A673 (cell line): ENCODE measurements around the gene ZDHHC4. TPM values are rescaled to one million over a fixed set of nuclear protein-coding genes. Genes with fewer than 3 reads are reported as not detected.

Experiments
- BruUV-seq: library from RNA; stranded (reverse); fragments of 400-500 nt; replicated peaks from 2 replicates; lab custom pipeline; 2021; lab: Mats Ljungman, UMichigan
- CTCF ChIA-PET: fragments of 300-600 bp; sonication (Branson Sonifier 250); formaldehyde crosslinking; loops from one replicate; lab custom pipeline; 2022; ENCODE audit warnings: antibody characterized with exemption; lab: Charles Lee
- POLR2A ChIA-PET: fragments of 300-600 bp; sonication (Branson Sonifier 250); formaldehyde crosslinking; loops from one replicate; lab custom pipeline; 2022; ENCODE audit warnings: antibody characterized with exemption; ENCODE audit not compliant: low non-redundant PET; lab: Charles Lee
- DNase-seq: peaks from one replicate; pipeline ENCODE4 v3.0.0-alpha.2; 2015; ENCODE audit warnings: low spot score
- H3K27ac ChIP-seq: fragments of 200-600 bp; sonication (generic); 2 replicates; pipeline ENCODE4 v1.5.1; 2016; ENCODE audit warnings: mixed run types, low read depth, mild to moderate bottlenecking, mixed read lengths, antibody characterized with exemption, low read length; ENCODE audit not compliant: poor library complexity, severe bottlenecking
- H3K27me3 ChIP-seq: fragments of 200-600 bp; sonication (generic); replicated peaks from 2 replicates; pipeline ENCODE4 v1.6.1; 2017; ENCODE audit warnings: mixed run types, low read depth, mild to moderate bottlenecking, mixed read lengths, antibody characterized with exemption, low read length; ENCODE audit not compliant: insufficient read depth, poor library complexity
- H3K36me3 ChIP-seq: fragments of 200-600 bp; sonication (generic); 2 replicates; pipeline ENCODE4 v1.6.1; 2016; ENCODE audit warnings: mixed run types, mild to moderate bottlenecking, mixed read lengths, antibody characterized with exemption, low read length; ENCODE audit not compliant: insufficient read depth, poor library complexity, severe bottlenecking
- H3K4me1 ChIP-seq: fragments of 200-600 bp; sonication (generic); 2 replicates; pipeline ENCODE4 v1.6.1; 2017; ENCODE audit warnings: mixed run types, mild to moderate bottlenecking, mixed read lengths, antibody characterized with exemption, low read length; ENCODE audit not compliant: insufficient read depth, poor library complexity, severe bottlenecking
- H3K4me3 ChIP-seq: fragments of 200-600 bp; sonication (generic); 2 replicates; pipeline ENCODE4 v1.5.1; 2016; ENCODE audit warnings: low read depth, mixed run types, mild to moderate bottlenecking, mixed read lengths, low read length; ENCODE audit not compliant: poor library complexity, severe bottlenecking
- H3K9me3 ChIP-seq: fragments of 200-600 bp; sonication (generic); 2 replicates; pipeline ENCODE4 v1.6.1; 2016; ENCODE audit warnings: mixed run types, low read depth, mild to moderate bottlenecking, mixed read lengths, antibody characterized with exemption, low read length; ENCODE audit not compliant: poor library complexity, severe bottlenecking
- EZH2 ChIP-seq: fragments of 200-600 bp; sonication (generic); IDR thresholded peaks from 2 replicates; pipeline ENCODE4 v1.6.1; 2017; ENCODE audit warnings: borderline replicate concordance, low read depth, mild to moderate bottlenecking, mixed read lengths, antibody characterized with exemption, low read length; ENCODE audit not compliant: poor library complexity, severe bottlenecking
- intact Hi-C: fragments of 100-400 bp; cut with micrococcal nuclease; formaldehyde crosslinking; loops from one replicate; pipeline ENCODE4 v1.10.0; 2022; ENCODE audit not compliant: unreplicated experiment
- total RNA-seq: library from RNA; stranded (reverse); gene quantifications from 2 replicates; pipeline ENCODE4 v1.2.3, GENCODE V29; 2021
- TF ChIP-seq, protein P1 (sequence below): fragments of 300-800, 200-600 bp; sonication (generic); conservative IDR thresholded peaks from 2 replicates; pipeline ENCODE4 v1.5.1; 2017; ENCODE audit warnings: low read depth, mild to moderate bottlenecking, antibody characterized with exemption, low read length, moderate library complexity, mixed read lengths

ZDHHC4 gene
- total RNA-seq, 1 experiment from 2014 or later: 72.4 TPM

DNA sequence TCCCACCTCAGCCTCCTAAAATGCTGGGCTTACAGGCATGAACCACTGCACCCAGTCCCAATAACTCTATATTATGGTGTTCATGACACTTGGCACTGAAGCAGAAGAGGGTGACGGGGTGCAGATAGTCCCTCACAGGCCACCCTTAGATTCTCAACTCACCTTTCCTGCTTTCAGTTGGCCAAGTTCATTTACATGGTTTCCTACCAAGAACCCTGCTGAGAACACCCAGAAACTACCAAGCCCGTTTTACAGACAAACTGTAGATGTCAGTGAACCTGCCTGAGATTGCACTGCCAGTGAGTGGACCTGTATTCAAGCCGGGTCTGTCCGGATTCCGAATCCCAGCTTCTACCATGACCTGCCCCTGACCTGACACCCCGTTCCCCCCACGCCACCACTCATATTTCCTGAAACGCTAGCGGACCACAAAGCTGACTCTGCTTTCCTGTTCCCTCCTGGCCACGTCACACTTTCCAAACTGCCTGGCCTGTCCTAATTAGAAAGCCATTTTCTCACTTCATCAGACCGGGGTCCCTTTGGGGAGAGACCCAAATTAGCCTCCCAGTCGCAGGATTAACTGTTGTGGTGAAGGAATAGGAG lies 43.3 kb upstream of the ZDHHC4 start:
- no TSS peak for BruUV-seq
- H3K4me3 ChIP-seq: no peak overlapping the region
- TF ChIP-seq, protein P1, sequence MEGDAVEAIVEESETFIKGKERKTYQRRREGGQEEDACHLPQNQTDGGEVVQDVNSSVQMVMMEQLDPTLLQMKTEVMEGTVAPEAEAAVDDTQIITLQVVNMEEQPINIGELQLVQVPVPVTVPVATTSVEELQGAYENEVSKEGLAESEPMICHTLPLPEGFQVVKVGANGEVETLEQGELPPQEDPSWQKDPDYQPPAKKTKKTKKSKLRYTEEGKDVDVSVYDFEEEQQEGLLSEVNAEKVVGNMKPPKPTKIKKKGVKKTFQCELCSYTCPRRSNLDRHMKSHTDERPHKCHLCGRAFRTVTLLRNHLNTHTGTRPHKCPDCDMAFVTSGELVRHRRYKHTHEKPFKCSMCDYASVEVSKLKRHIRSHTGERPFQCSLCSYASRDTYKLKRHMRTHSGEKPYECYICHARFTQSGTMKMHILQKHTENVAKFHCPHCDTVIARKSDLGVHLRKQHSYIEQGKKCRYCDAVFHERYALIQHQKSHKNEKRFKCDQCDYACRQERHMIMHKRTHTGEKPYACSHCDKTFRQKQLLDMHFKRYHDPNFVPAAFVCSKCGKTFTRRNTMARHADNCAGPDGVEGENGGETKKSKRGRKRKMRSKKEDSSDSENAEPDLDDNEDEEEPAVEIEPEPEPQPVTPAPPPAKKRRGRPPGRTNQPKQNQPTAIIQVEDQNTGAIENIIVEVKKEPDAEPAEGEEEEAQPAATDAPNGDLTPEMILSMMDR: no peak
- no peak for TF ChIP-seq EZH2
- DNase-seq: no peak
- ChIA-PET POLR2A (no interaction called here), CTCF (no interaction called here)
- intact Hi-C loops: no loop called here
- H3K4me1 ChIP-seq: peaks cover 4% of the 10 kb centered on the region
- H3K27me3 ChIP-seq: peaks cover 9% of the 10 kb centered on the region
- no peaks in the 10 kb centered on the region for H3K9me3 ChIP-seq
- no peak overlapping the region for H3K27ac ChIP-seq
- no peaks in the 10 kb centered on the region for H3K36me3 ChIP-seq

DNA sequence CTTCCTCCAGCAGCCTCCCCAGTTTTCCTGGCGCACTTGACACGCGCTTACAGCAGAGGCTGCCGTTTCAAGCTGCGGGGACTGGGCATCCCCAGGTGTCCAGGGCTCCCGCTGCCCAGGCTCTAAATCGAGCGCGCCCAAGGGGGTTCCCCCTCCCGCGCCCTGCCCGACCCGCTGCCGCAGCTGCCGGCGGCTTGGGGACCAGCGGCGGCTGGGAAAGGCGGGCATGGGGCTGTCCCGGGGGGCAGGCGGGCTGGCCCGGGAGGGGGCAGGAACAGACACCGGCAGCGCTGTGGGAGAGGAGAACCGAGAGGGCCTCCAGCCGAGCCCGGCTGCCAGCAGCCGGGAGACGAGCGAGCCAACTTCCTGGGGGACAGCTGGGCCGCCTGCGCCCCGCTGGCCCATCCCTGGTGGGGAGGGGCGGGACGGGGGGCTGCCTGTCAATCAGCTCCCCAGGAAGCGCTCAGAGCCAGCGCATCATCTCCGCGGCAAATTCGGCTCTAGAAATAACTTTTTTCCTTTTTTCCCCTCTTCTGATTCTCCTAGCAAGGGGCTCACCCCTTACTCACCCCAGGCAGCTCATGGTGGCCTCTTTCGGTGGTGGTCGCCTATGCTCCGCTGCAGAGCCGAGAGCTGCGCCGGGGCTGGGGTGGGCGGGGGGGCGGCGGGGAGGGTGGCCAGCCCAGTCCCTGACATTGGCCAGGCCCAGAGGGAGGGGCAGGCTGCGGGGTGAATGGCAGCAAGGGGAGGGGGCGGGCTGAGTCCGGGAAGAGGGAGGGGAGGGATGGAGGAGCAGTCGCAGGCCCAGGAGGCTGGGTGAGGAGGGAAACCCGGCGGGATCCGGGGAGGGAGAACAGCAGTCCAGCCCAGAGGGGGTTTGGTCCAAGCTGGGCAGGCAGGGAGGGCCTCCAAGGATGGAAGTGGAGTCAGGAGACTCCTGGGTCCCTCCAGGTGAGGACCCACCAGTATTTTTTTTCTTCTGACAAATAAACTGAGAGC lies 40.7 kb upstream of the ZDHHC4 start:
- Histone ChIP-seq H3K9me3 (no peaks in the 10 kb centered on the region), H3K4me3 (peak overlapping the region; percentile 36), H3K4me1 (no peaks in the 10 kb centered on the region), H3K36me3 (no peaks in the 10 kb centered on the region), H3K27me3 (peaks cover 5% of the 10 kb centered on the region), H3K27ac (no peak overlapping the region)
- TF ChIP-seq, protein P1: no peak
- TF ChIP-seq EZH2: no peak
- DNase-seq: no peak
- ChIA-PET CTCF (interaction anchor here (0.5 kb wide), 1 partner anchor 34 kb away, joined by 4 read pairs; no protein-coding TSS in a partner anchor), POLR2A (no interaction called here)
- no TSS peak for BruUV-seq
- intact Hi-C loops: no loop called here

DNA sequence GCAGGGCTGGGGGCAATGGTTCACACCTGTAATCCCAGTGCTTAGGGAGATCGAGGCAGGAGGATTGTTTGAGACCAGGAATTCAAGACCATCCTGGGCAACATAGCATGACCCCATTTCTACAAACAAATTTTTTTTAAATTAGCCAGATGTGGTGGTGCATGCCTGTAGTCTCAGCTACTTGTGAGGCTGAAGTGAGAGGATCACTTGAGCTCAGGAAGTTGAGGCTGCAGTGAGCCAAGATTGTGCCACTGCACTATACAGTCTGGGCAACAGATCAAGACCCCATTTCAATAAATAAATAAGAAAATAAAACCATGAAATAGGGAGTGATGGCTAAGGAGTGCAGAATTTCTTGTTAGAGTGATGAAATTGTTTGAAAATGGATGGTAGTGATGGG lies 34.9 kb upstream of the ZDHHC4 start:
- H3K4me1 ChIP-seq: no peaks in the 10 kb centered on the region
- no TSS peak for BruUV-seq
- no peak overlapping the region for H3K27ac ChIP-seq
- intact Hi-C loops: no loop called here
- H3K36me3 ChIP-seq: no peaks in the 10 kb centered on the region
- H3K27me3 ChIP-seq: no peaks in the 10 kb centered on the region
- no peaks in the 10 kb centered on the region for H3K9me3 ChIP-seq
- CTCF ChIA-PET: no interaction called here
- TF ChIP-seq, protein P1: no peak
- TF ChIP-seq EZH2: no peak
- POLR2A ChIA-PET: no interaction called here
- no peak overlapping the region for H3K4me3 ChIP-seq
- DNase-seq: no peak
